GM18858 (cell line): ENCODE data around the gene ELMO3.
A peak's percentile ranks its signal among the peaks of the same experiment; 100 is the strongest.

Experiments
- ATAC-seq: cut with Tn5 transposase; IDR thresholded peaks from one replicate; pipeline ENCODE4 v1.9.1; 2021; ENCODE audit not compliant: unreplicated experiment

The ELMO3 gene

GRCh38 chr16:67163999-67164558 lies 34.9 kb upstream of the ELMO3 start:
- ATAC-seq = no peak

GRCh38 chr16:67164599-67165061 lies 34.3 kb upstream of the ELMO3 start, which contains the start of gene HSF4:
HSF4 (plus strand) TSS chr16:67164745; CDS start chr16:67164812, 67 bp downstream.
- no peak for ATAC-seq

- no peak for ATAC-seq
Observed at GRCh38 chr16:67165121-67166078, 33.5 kb upstream of the ELMO3 start.

GRCh38 chr16:67166110-67166547 lies 32.8 kb upstream of the ELMO3 start:
- ATAC-seq = no peak

- no peak for ATAC-seq
Observed at GRCh38 chr16:67166598-67167168, 32.2 kb upstream of the ELMO3 start.

- no peak for ATAC-seq
Observed at GRCh38 chr16:67167588-67167987, 31.3 kb upstream of the ELMO3 start.

GRCh38 chr16:67169011-67169451 lies 29.9 kb upstream of the ELMO3 start:
- ATAC-seq = no peak

- ATAC-seq = no peak
Observed at GRCh38 chr16:67169642-67170167, 29.2 kb upstream of the ELMO3 start.

GRCh38 chr16:67170168-67170948 lies 28.6 kb upstream of the ELMO3 start, which contains the start of gene NOL3:
NOL3 (plus strand) TSS chr16:67170538.
- ATAC-seq = peak; percentile 23

- no peak for ATAC-seq
Observed at GRCh38 chr16:67170949-67171649, 27.8 kb upstream of the ELMO3 start.

GRCh38 chr16:67173323-67173722 lies 25.6 kb upstream of the ELMO3 start:
- no peak for ATAC-seq

GRCh38 chr16:67173808-67174705 lies 24.9 kb upstream of the ELMO3 start:
- no peak for ATAC-seq

- no peak for ATAC-seq
Observed at GRCh38 chr16:67174706-67175231, 24.2 kb upstream of the ELMO3 start.

- no peak for ATAC-seq
Observed at GRCh38 chr16:67176662-67177061, 22.3 kb upstream of the ELMO3 start.

GRCh38 chr16:67177743-67178699 lies 20.9 kb upstream of the ELMO3 start:
- ATAC-seq = no peak

GRCh38 chr16:67179421-67180080 lies 19.4 kb upstream of the ELMO3 start:
- no peak for ATAC-seq

GRCh38 chr16:67180166-67180565 lies 18.8 kb upstream of the ELMO3 start:
- ATAC-seq = no peak
